NCI-H748 treated with DMSO at 0.1 percent for 48 hours (cell line): ENCODE measurements around the gene BMERB1.
"Not testable (repeated sequence)": the region's sequence is repeated elsewhere in the genome, so short reads cannot be mapped to it uniquely, and the experiment has no call there.

Experiments used
- DNase-seq: peaks from one replicate; lab custom pipeline; 2025; lab: John Stamatoyannopoulos, UW

BMERB1 gene

GRCh38 chr16:15425861-15426260 lies 8.5 kb upstream of the BMERB1 start:
- DNase-seq = no peak

- no peak for DNase-seq
Measured at GRCh38 chr16:15426796-15427195, 7.6 kb upstream of the BMERB1 start.

GRCh38 chr16:15427648-15428239 lies 6.6 kb upstream of the BMERB1 start:
- no peak for DNase-seq

- not testable (repeated sequence) for DNase-seq
Measured at GRCh38 chr16:15430884-15431283, 3.5 kb upstream of the BMERB1 start.

- DNase-seq = no peak
Measured at GRCh38 chr16:15434079-15434424, 336 bp upstream of the BMERB1 start.

GRCh38 chr16:15435216-15435864 lies 952 bp downstream of the BMERB1 start:
- DNase-seq = peak; percentile 21

GRCh38 chr16:15439102-15439501 lies 4.7 kb downstream of the BMERB1 start:
- no peak for DNase-seq

- no peak for DNase-seq
Measured at GRCh38 chr16:15439521-15439920, 5.1 kb downstream of the BMERB1 start.

- no peak for DNase-seq
Measured at GRCh38 chr16:15440852-15441251, 6.5 kb downstream of the BMERB1 start.

- DNase-seq = not testable (repeated sequence)
Measured at GRCh38 chr16:15442140-15442539, 7.8 kb downstream of the BMERB1 start.

GRCh38 chr16:15443753-15444152 lies 9.4 kb downstream of the BMERB1 start:
- DNase-seq = no peak

GRCh38 chr16:15444264-15444663 lies 9.9 kb downstream of the BMERB1 start:
- DNase-seq = no peak

GRCh38 chr16:15445450-15445849 lies 11.1 kb downstream of the BMERB1 start:
- DNase-seq = no peak

GRCh38 chr16:15446901-15447300 lies 12.5 kb downstream of the BMERB1 start:
- DNase-seq = no peak

- DNase-seq = no peak
Measured at GRCh38 chr16:15450624-15451023, 16.2 kb downstream of the BMERB1 start.

GRCh38 chr16:15451098-15451731 lies 16.8 kb downstream of the BMERB1 start:
- no peak for DNase-seq

GRCh38 chr16:15452246-15452855 lies 18.0 kb downstream of the BMERB1 start:
- DNase-seq = no peak

- not testable (repeated sequence) for DNase-seq
Measured at GRCh38 chr16:15453296-15453695, 18.9 kb downstream of the BMERB1 start.

GRCh38 chr16:15454933-15455332 lies 20.5 kb downstream of the BMERB1 start:
- not testable (repeated sequence) for DNase-seq

GRCh38 chr16:15457400-15457799 lies 23.0 kb downstream of the BMERB1 start:
- DNase-seq = no peak

GRCh38 chr16:15457958-15458357 lies 23.6 kb downstream of the BMERB1 start:
- no peak for DNase-seq

GRCh38 chr16:15459791-15460190 lies 25.4 kb downstream of the BMERB1 start:
- DNase-seq = no peak

- DNase-seq = no peak
Measured at GRCh38 chr16:15460601-15461000, 26.2 kb downstream of the BMERB1 start.
